Astrocyte (in vitro differentiated cells and primary cell): ENCODE results near the gene GLT8D1. TPM values are rescaled to one million over a fixed set of nuclear protein-coding genes. Genes with fewer than 3 reads are reported as not detected.
"Not testable (repeated sequence)": the region's sequence is repeated elsewhere in the genome, so short reads cannot be mapped to it uniquely, and the experiment has no call there.

Source experiments
- DNase-seq: peaks from one replicate; pipeline ENCODE4 v3.0.0-alpha.2; 2010; ENCODE audit warnings: low read depth
- FAIRE-seq: peaks from 2 replicates; lab custom pipeline; 2011; peaks lifted over from hg19 to GRCh38; lab: Jason Lieb, UNC
- H2AFZ ChIP-seq: 2 replicates; pipeline ENCODE4 v1.6.0; 2012; ENCODE audit warnings: low read depth, low read length, inconsistent platforms
- H3K27ac ChIP-seq: 2 replicates; pipeline ENCODE4 v1.5.1; 2011; ENCODE audit warnings: low read depth, low read length, inconsistent platforms
- H3K27me3 ChIP-seq: 2 replicates; pipeline ENCODE4 v1.6.0; 2011; ENCODE audit warnings: low read length, inconsistent platforms; ENCODE audit not compliant: insufficient read depth
- H3K36me3 ChIP-seq: 2 replicates; pipeline ENCODE4 v1.5.1; 2011; ENCODE audit warnings: low read length, inconsistent platforms; ENCODE audit not compliant: insufficient read depth
- H3K4me1 ChIP-seq: 2 replicates; pipeline ENCODE4 v1.5.1; 2011; ENCODE audit warnings: low read length, inconsistent platforms; ENCODE audit not compliant: insufficient read depth
- H3K4me2 ChIP-seq: 2 replicates; pipeline ENCODE4 v1.6.0; 2012; ENCODE audit warnings: low read length, inconsistent platforms
- H3K4me3 ChIP-seq: 2 replicates; pipeline ENCODE4 v1.5.1; 2011; ENCODE audit warnings: low read depth, mild to moderate bottlenecking, low read length, inconsistent platforms; ENCODE audit not compliant: insufficient read depth
- H3K79me2 ChIP-seq: 2 replicates; pipeline ENCODE4 v1.6.0; 2012; ENCODE audit warnings: mild to moderate bottlenecking, low read length, inconsistent platforms; ENCODE audit not compliant: insufficient read depth
- H3K9ac ChIP-seq: 2 replicates; pipeline ENCODE4 v1.6.0; 2012; ENCODE audit warnings: mild to moderate bottlenecking, low read length, inconsistent platforms
- H3K9me3 ChIP-seq: 2 replicates; pipeline ENCODE4 v1.5.1; 2012; ENCODE audit warnings: low read depth, mild to moderate bottlenecking, low read length, inconsistent platforms; ENCODE audit not compliant: insufficient read depth
- H4K20me1 ChIP-seq: 2 replicates; pipeline ENCODE4 v1.6.0; 2012; ENCODE audit warnings: low read length, inconsistent platforms; ENCODE audit not compliant: insufficient read depth
- H3K27ac Mint-ChIP-seq: one replicate; pipeline ENCODE4 v1.8.0; 2021; ENCODE audit warnings: mild to moderate bottlenecking, mixed read lengths; ENCODE audit not compliant: unreplicated experiment
- H3K27me3 Mint-ChIP-seq: one replicate; pipeline ENCODE4 v1.8.0; 2021; ENCODE audit warnings: low read depth, mixed read lengths; ENCODE audit not compliant: unreplicated experiment
- H3K36me3 Mint-ChIP-seq: one replicate; pipeline ENCODE4 v1.8.0; 2021; ENCODE audit warnings: low read depth, mixed read lengths; ENCODE audit not compliant: unreplicated experiment
- H3K4me1 Mint-ChIP-seq: one replicate; pipeline ENCODE4 v1.8.0; 2021; ENCODE audit warnings: low read depth, mixed read lengths; ENCODE audit not compliant: unreplicated experiment
- H3K4me3 Mint-ChIP-seq: one replicate; pipeline ENCODE4 v1.8.0; 2021; ENCODE audit warnings: mild to moderate bottlenecking, moderate library complexity, mixed read lengths; ENCODE audit not compliant: unreplicated experiment
- H3K9me3 Mint-ChIP-seq: one replicate; pipeline ENCODE4 v1.8.0; 2021; ENCODE audit warnings: mild to moderate bottlenecking, mixed read lengths; ENCODE audit not compliant: unreplicated experiment
- EZH2 ChIP-seq: IDR thresholded peaks from 2 replicates; pipeline ENCODE4 v1.6.1; 2012; ENCODE audit warnings: mild to moderate bottlenecking, low read length, inconsistent platforms; ENCODE audit not compliant: insufficient read depth
- total RNA-seq: library from RNA; stranded (reverse); gene quantifications from 2 replicates; pipeline ENCODE4 v1.2.1, GENCODE V29; 2021
- TF ChIP-seq, protein P1 (sequence below): IDR thresholded peaks from 2 replicates; pipeline ENCODE4 v1.5.1; 2011; ENCODE audit warnings: low read depth, mild to moderate bottlenecking, inconsistent platforms, low read length, moderate library complexity; ENCODE audit not compliant: insufficient read depth

GLT8D1 gene
- total RNA-seq, 1 donor from 2014 or later = 78.2 TPM

- H4K20me1 ChIP-seq = no peaks in the 10 kb centered on the region
- no peaks in the 10 kb centered on the region for H3K27me3 ChIP-seq
- H3K9me3 ChIP-seq = peaks cover 7% of the 10 kb centered on the region
- DNase-seq (no peak), FAIRE-seq (no peak)
- H3K27ac ChIP-seq = no peak overlapping the region
- peaks cover 78% of the 10 kb centered on the region for H3K36me3 Mint-ChIP-seq
- no peak overlapping the region for H3K9ac ChIP-seq
- H2AFZ ChIP-seq = no peak overlapping the region
- peaks cover 51% of the 10 kb centered on the region for H3K9me3 Mint-ChIP-seq
- no peaks in the 10 kb centered on the region for H3K4me1 Mint-ChIP-seq
- H3K4me2 ChIP-seq = no peak overlapping the region
- H3K4me3 Mint-ChIP-seq = no peak overlapping the region
- TF ChIP-seq, protein P1, sequence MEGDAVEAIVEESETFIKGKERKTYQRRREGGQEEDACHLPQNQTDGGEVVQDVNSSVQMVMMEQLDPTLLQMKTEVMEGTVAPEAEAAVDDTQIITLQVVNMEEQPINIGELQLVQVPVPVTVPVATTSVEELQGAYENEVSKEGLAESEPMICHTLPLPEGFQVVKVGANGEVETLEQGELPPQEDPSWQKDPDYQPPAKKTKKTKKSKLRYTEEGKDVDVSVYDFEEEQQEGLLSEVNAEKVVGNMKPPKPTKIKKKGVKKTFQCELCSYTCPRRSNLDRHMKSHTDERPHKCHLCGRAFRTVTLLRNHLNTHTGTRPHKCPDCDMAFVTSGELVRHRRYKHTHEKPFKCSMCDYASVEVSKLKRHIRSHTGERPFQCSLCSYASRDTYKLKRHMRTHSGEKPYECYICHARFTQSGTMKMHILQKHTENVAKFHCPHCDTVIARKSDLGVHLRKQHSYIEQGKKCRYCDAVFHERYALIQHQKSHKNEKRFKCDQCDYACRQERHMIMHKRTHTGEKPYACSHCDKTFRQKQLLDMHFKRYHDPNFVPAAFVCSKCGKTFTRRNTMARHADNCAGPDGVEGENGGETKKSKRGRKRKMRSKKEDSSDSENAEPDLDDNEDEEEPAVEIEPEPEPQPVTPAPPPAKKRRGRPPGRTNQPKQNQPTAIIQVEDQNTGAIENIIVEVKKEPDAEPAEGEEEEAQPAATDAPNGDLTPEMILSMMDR = no peak
- no peak for TF ChIP-seq EZH2
- no peaks in the 10 kb centered on the region for H3K4me1 ChIP-seq
- H3K27ac Mint-ChIP-seq = no peak overlapping the region
- peaks cover 23% of the 10 kb centered on the region for H3K36me3 ChIP-seq
- no peaks in the 10 kb centered on the region for H3K79me2 ChIP-seq
- no peaks in the 10 kb centered on the region for H3K27me3 Mint-ChIP-seq
- H3K4me3 ChIP-seq = no peak overlapping the region
Measured at GRCh38 chr3:52731590-52731989, 26.0 kb upstream of the GLT8D1 start.

DNA sequence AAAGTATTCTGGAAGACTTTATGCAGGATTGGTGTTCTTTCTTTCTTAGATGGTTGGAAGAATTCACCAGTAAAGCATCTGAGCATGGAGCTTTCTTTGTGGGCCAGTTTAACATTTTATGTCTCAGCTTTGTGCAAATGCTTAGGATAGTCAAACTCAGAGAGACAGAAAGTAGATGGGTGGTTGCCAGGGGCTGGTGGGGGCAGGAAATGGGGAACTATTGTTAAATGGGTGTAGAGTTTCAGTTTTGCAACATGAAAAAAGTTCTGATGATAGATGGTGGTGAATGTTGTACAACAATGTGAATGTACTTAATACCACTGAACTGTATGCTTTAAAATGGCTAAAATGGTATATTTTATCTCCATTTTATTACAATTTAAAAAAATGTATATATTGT lies 25.1 kb upstream of the GLT8D1 start:
- DNase-seq (no peak), FAIRE-seq (no peak)
- Histone ChIP-seq H3K27ac (no peak overlapping the region), H3K36me3 (peaks cover 20% of the 10 kb centered on the region), H3K9me3 (peaks cover 7% of the 10 kb centered on the region), H2AFZ (no peak overlapping the region), H3K79me2 (no peaks in the 10 kb centered on the region), H3K4me3 (no peak overlapping the region), H3K27me3 (no peaks in the 10 kb centered on the region), H4K20me1 (no peaks in the 10 kb centered on the region), H3K4me2 (no peak overlapping the region), H3K9ac (no peak overlapping the region), H3K4me1 (no peaks in the 10 kb centered on the region)
- Mint-ChIP-seq H3K4me3 (no peak overlapping the region), H3K27ac (no peak overlapping the region), H3K4me1 (no peaks in the 10 kb centered on the region), H3K27me3 (no peaks in the 10 kb centered on the region), H3K36me3 (peaks cover 72% of the 10 kb centered on the region), H3K9me3 (peaks cover 53% of the 10 kb centered on the region)
- TF ChIP-seq, protein P1 = no peak
- TF ChIP-seq EZH2 = no peak

DNA sequence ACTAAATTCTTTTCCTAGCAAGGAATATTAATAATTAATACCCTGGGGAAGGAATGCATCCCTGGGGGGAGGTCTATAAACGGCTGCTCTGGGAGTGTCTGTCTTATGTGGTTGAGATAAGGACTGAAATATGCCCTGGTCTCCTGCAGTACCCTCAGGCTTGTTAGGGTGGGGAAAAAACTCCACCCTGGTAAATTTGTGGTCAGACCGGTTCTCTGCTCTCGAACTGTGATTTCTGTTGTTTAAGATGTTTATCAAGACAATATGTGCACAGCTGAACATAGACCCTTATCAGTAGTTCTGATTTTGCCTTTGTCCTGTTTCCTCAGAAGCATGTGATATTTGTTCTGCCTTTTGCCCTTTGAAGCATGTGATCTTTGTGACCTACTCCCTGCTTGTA lies 23.2 kb upstream of the GLT8D1 start:
- not testable (repeated sequence) for H3K27me3 Mint-ChIP-seq, H3K4me1 ChIP-seq, H4K20me1 ChIP-seq, H3K9ac ChIP-seq, H3K27me3 ChIP-seq, H3K27ac ChIP-seq, H3K79me2 ChIP-seq, H2AFZ ChIP-seq, H3K9me3 ChIP-seq, H3K4me3 Mint-ChIP-seq, DNase-seq, H3K4me3 ChIP-seq, FAIRE-seq, H3K27ac Mint-ChIP-seq, H3K4me2 ChIP-seq, H3K4me1 Mint-ChIP-seq
- peaks cover 16% of the 10 kb centered on the region for H3K36me3 ChIP-seq
- peaks cover 56% of the 10 kb centered on the region for H3K36me3 Mint-ChIP-seq
- peaks cover 48% of the 10 kb centered on the region for H3K9me3 Mint-ChIP-seq
